GM19351 (cell line): Measurements from ENCODE around the gene LTB4R2.
A peak's percentile ranks its signal among the peaks of the same experiment; 100 is the strongest.

ENCODE experiments used
- ATAC-seq: cut with Tn5 transposase; IDR thresholded peaks from one replicate; pipeline ENCODE4 v1.9.1; 2021; ENCODE audit warnings: mild to moderate bottlenecking, moderate library complexity; ENCODE audit not compliant: unreplicated experiment

LTB4R2 gene

GRCh38 chr14:24309538-24310264, at the start of gene LTB4R2:
Gene LTB4R2, plus strand, starts transcription at chr14:24310140. Its CDS starts 525 bp downstream, at chr14:24310665.
- ATAC-seq, result no peak

GRCh38 chr14:24260780-24261157, 49.2 kb upstream of the LTB4R2 start:
- no peak for ATAC-seq

GRCh38 chr14:24261256-24261968, 48.5 kb upstream of the LTB4R2 start:
- no peak for ATAC-seq

GRCh38 chr14:24261969-24262327, 48.0 kb upstream of the LTB4R2 start:
- ATAC-seq, result no peak

GRCh38 chr14:24262821-24263733, 46.9 kb upstream of the LTB4R2 start, which contains the start of gene TGM1:
Gene TGM1, minus strand, starts transcription at chr14:24263177. Its CDS starts 825 bp downstream, at chr14:24262352.
- no peak for ATAC-seq

- ATAC-seq, result no peak
These were observed 46.1 kb upstream of the LTB4R2 start for GRCh38 chr14:24263848-24264247.

GRCh38 chr14:24264298-24264697, 45.6 kb upstream of the LTB4R2 start:
- no peak for ATAC-seq

GRCh38 chr14:24266344-24267244, 43.3 kb upstream of the LTB4R2 start:
- no peak for ATAC-seq

- no peak for ATAC-seq
These were observed 42.4 kb upstream of the LTB4R2 start for GRCh38 chr14:24267516-24267915.

- no peak for ATAC-seq
These were observed 41.7 kb upstream of the LTB4R2 start for GRCh38 chr14:24268225-24268624.

- no peak for ATAC-seq
These were observed 40.6 kb upstream of the LTB4R2 start for GRCh38 chr14:24269368-24269767.

- ATAC-seq, result no peak
These were observed 39.9 kb upstream of the LTB4R2 start for GRCh38 chr14:24269910-24270536.

GRCh38 chr14:24270537-24271133, 39.3 kb upstream of the LTB4R2 start:
- ATAC-seq, result no peak

- peak; percentile 78 for ATAC-seq
These were observed 38.7 kb upstream of the LTB4R2 start, which contains the start of gene RABGGTA for GRCh38 chr14:24271134-24271833. Gene RABGGTA, minus strand, starts transcription at chr14:24271597. Its CDS starts 482 bp downstream, at chr14:24271115.

GRCh38 chr14:24271834-24272263, 38.1 kb upstream of the LTB4R2 start:
- no peak for ATAC-seq

- no peak for ATAC-seq
These were observed 37.5 kb upstream of the LTB4R2 start for GRCh38 chr14:24272467-24272866.

GRCh38 chr14:24273422-24273998, 36.4 kb upstream of the LTB4R2 start:
- ATAC-seq, result no peak

- ATAC-seq, result peak; percentile 40
These were observed 35.8 kb upstream of the LTB4R2 start for GRCh38 chr14:24274101-24274543.
